ENCODE data around the gene PHRF1.

- TF ChIP-seq CTCF (IDR thresholded peaks at IDR 0.05): no peak
- TF ChIP-seq POLR2A (IDR thresholded peaks at IDR 0.05): no peak
- TF ChIP-seq POLR2AphosphoS5 (IDR thresholded peaks at IDR 0.05): no peak
These were observed 83.3 kb downstream of the PHRF1 start for GRCh38 chr11:659532-660085.

All from upper lobe of left lung (tissue), 4 donors.